GM21526 (cell line): Measurements from ENCODE around the gene NPEPL1.
"Not testable (repeated sequence)": the region's sequence is repeated elsewhere in the genome, so short reads cannot be mapped to it uniquely, and the experiment has no call there.

Experiments
- ATAC-seq: cut with Tn5 transposase; IDR thresholded peaks from one replicate; pipeline ENCODE4 v1.9.1; 2021; ENCODE audit warnings: moderate library complexity; ENCODE audit not compliant: unreplicated experiment, low FRiP score

NPEPL1 gene

DNA sequence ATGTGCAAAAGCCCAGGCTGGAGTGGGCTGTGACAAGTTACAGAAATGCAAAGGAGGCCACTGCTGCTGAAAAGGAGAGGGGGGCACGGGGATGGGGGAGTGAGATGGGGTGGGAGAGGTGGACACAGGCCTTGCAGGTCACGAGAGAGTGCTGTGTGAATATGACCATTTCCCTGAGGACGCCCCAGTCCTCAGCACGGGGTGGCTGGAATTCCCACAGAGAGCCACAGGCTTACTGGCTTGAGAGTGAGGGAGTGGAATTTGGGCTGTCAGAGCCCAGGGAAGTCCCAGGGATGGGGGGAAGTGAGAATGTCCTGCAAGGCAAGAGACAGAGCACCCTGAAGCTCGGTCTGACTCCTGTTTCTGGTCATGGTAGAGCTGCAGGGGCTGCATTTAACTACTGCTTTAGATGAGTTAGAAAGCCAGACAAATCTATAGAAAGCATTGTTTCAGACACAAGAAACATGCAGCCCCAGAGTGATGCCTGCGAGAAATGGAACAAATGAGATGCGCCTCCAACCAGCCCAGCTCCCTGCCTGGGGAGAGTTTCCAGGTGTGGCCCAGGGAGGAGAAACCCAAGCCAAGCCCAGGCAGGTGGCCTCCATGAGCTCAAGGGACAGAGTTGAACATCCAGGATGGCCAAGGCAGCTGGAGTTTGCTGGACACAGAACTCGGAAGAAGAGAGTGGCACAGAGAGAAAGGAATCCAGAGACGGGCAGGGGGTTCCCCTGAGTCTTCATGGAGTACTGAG, 30.5 kb downstream of the NPEPL1 start:
- ATAC-seq, result no peak

DNA sequence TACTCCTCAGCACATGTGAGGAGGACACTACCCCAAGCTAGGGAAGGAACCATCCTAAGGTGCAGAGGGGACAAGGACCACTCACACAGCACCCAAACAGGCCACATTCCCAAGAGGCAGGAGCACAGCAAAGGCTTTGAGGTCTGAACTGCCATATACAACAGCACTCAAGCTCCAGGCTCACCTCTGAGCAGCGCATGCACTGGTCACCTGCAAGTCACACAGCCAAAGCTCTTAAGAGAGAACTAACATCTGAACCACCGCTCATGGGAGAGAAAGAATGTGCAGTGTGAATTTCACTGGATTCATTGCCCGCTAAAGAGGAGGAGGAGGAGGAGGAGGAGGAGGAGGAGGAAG, 31.0 kb downstream of the NPEPL1 start:
- ATAC-seq, result no peak

DNA sequence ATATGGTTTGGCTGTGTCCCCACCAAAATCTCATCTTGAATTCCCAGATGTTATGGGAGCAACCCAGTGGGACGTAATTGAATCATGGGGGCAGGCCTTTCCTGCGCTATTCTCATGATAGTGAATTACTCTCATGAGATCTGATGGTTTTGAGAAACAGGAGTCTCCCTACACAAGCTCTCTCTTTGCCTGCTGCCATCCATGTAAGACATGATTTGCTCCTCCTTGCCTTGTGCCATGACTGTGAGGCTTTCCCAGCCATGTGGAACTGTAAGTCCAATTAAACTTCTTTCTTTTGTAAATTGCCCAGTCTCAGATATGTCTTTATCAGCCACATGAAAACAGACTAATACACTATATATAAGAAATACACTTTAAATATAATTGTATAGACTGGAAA, 33.6 kb downstream of the NPEPL1 start:
- ATAC-seq, result not testable (repeated sequence)

DNA sequence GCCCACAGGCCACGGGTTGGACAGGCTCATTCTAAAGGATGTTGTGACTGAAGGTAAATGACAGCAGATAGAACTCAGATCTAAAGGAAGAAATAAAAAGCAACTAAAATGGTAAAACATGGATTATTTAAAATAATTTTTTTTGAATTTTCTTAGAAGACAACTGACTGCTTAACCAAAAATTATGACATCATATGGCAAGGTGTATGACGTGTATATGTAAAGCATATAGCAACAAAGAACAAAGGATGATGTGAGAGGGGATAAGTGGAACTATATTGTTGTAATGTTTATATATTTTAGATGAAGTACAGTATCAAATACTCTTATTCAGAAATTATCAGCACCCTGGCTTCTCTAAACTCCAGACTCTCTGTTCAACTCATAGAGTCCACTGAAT, 38.6 kb downstream of the NPEPL1 start:
- no peak for ATAC-seq

DNA sequence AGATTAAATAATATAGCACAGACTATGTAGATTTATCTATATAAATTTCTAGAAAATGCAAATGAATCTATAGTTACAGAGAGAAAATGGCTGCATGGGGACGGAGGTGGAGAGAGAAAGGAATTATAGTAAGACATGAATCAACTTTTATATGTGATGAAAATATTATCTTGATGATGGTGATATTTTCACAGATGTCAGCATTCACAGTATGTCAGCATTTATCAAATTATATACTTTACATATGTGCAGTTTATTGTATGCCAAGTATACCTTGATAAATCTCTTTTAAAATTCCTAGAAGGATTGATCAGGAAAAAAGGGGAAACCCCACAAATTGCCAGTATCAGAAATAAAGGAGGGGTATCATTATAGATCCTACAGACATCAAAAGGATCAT, 44.6 kb downstream of the NPEPL1 start:
- no peak for ATAC-seq

DNA sequence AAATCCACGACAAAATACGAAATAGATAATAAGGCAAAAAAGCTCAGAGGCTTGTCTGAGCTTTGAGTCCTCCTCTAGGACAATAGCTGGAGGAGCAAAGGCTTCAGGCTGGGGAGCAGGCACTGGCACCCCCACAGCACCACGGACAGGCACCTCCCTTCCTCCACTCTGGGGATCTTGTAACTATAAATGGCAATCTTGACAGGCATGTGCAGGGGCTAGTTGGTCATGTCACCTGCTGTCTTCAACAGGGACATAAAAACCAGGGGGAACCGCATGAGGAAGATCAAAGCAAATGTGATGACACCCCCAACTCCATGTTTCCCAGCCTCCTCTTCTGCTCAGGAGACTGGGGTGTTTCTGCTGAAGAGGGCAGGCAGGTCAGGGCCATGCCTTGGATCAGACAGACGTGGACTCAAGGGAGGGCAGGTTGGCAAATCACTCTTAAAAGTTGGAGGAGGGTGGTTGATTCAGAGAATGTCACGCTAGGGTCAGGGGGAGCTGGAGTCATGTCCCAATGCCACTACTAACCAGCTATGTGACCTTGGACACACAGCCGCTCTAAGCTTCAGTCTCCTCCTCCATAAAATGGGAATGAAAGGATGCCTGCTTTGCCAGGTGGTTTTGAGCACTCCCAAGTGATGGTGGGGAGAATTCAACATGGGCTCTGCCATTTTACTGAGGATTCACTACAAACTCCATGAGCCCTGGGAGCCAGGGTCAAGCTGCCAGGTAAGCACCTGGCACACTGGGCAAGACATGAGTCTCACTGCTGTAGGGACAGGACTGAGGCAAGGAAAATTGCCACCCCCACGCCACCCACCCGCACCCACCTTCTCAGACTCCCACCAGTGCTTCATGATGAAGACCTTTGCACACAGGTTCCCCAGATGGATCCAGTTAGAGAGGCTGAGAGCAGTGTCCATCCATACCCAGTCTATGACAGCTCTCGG, 48.0 kb downstream of the NPEPL1 start:
- no peak for ATAC-seq

DNA sequence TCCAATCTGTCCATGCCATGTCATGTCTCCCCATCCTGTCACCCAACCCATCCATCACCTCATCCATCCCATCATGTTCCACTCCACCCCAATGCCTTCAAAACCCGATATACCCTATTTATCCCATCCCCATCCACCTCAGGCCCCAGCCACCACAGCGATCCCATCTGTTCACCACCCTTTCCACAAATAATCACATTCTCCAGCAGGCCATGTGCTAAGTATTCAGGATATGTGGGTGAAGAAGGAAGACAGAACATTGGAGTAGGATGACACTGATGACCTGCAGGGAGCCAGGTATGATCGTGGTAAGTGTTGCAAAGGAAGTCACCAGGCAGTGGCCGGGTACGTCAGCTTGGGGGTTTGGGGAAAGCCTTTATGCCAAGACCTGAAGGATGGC, 48.8 kb downstream of the NPEPL1 start:
- ATAC-seq, result no peak

DNA sequence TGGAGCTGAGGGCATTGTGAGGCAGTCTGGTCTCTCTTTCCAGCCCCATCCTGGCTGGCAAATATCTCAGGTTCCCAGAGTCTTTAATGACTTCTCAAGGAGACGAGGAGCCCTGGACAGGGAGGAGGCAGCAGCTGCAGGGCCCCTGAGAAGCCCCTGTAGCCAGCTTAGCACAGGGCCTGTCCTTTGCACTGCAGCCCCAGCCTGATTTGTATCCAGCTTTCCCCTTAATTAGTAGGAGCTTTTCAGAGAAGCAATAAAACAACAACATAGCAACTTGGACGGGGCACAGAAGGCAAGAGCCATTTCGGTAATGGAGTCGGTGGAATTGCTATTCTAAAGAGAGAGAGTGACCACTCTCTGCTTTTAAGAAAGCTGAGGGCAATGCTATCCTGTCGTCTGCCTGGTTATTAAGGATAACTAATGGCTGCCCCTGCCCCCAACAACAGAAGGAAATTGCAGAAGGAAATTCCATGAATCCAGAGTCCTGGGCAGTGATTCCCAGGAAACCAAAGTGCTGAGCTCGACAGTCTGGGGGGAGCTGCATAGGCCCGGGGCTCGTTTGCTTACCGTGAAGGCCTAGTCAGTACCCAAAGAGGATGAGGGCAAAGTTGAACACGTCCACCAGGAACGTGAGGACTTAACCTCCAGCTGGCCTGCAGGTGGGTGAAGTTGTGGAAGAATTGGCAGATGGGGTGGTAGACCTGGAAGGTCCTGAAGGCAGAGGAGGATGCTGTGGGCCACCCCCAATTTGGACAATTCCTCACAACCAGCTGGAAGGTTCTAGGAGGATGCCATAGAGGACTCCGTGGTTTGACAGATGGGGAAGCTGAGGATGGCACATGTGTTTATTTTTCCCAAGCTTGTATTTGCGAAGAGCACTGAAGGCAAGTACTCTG, 50.3 kb downstream of the NPEPL1 start:
- ATAC-seq, result no peak

DNA sequence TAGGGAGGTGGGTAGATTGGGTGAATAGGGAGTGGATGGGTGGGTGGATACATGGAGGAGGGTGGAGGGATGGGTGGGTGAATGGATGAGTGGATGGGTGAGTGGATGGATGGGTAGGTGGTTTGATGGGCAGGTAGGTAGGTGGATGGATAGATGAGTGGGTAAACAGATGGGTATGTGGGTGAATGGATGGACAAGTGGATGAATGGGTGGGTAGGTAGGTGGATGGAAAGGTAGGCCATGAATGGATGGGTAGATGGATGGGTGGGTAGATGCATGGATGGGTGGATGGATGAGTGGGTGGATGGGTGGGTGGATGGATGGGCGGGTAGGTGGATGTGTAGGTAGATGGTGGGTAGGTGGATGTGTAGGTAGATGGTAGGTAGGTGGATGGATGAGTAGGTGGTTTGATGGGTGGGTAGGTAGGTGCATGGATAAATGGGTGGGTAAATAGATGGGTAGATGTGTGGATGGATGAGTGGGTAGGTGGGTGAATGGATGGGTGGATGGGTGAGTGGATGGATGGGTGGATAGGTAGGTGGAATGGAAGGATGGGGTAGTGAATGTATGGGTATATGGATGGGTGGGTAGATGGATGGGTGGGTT, 51.4 kb downstream of the NPEPL1 start:
- ATAC-seq, result no peak

DNA sequence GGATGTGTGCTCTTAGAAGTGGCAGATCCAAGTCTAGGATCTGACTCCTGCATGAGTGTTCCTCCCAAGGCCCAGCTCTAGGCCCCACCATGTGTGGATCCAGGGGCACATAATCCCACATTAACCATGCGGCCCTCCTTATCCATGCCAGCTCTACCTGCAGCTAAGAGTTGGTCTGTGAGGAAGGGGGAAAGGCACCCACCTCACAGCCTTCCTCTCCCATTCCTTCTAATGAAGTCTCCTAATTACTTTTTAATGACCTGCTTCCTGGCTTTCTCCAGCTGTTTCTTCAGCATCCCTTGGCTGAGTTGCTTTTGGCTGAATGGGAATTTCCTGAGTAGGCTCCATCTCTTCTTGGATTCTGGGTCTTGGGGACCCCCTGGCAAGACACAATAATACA, 52.2 kb downstream of the NPEPL1 start:
- ATAC-seq, result no peak

DNA sequence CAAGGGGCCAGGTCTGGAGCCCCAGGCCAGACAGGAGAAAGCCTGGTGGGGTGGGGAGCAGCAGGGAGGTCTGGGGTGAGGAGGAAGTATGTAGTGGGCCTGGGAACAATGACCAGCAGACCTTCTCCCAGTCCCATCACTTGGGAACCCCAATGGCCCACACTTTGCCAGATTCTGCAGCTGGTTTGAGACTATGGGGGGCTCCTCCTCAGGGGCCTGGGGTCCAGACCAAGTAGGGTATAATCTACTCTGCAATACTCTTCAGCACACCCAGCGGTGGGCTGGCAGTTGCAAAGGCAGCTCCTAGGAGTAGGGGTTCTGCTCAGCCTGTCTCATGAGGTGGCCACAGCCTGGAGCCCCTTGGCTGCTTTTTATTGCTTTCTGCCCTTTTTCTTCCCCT, 52.8 kb downstream of the NPEPL1 start:
- no peak for ATAC-seq

DNA sequence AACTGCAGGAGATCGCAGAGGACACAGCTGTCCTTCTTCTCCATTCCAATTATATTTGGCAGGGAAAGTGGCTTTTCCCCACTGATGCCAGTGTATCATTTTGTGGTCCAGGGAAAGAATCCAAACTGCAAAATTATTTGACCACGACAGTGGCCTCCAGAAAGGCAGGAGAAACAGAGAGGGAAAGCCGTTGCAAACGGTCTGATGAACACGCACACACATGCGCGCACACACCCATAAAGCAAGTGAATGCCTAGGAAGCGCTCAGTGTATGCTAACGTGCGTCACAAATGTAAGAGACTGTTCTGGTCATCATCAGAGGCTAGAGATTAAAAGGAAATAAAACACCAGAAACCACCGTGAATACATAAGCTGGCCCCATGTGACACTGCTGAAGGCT, 54.0 kb downstream of the NPEPL1 start:
- no peak for ATAC-seq

DNA sequence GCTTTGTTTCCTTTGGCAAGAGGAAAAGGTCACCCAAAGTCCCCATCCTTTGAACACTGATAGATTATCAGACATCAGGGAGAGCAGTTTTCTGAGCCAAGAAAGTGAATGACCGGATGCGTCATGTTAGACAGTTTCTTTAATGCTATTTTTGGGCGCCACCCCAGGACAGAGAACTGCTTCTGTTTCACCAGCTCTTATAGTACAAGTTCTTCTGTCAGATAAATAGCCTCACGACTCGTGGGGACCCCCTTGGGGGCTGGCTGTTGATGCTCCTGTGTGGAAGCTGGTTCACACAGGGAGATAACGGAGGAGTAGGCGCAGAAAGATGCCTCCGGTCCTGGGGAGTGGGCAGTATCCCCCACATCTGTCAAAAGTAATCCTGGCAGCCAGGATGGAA, 54.6 kb downstream of the NPEPL1 start:
- no peak for ATAC-seq

DNA sequence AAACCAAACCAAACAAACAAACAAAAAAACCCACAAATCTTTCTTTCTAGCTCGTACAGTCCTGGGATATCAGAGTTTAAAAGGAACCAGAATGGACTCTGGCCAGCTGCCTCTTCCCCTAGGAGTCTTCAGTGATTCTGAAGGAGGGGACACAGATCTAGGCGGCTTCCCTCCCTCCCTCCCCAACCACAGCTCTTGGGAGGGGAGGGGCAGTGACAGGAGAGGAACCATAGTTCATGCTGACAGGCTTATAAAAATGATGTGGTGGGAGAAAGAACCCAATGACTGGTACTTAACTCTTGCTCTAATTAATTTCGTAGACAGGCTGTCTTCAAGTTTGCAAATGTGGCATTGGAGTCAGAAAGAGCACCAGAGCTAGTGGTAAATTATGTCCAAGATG, 56.0 kb downstream of the NPEPL1 start:
- ATAC-seq, result no peak

DNA sequence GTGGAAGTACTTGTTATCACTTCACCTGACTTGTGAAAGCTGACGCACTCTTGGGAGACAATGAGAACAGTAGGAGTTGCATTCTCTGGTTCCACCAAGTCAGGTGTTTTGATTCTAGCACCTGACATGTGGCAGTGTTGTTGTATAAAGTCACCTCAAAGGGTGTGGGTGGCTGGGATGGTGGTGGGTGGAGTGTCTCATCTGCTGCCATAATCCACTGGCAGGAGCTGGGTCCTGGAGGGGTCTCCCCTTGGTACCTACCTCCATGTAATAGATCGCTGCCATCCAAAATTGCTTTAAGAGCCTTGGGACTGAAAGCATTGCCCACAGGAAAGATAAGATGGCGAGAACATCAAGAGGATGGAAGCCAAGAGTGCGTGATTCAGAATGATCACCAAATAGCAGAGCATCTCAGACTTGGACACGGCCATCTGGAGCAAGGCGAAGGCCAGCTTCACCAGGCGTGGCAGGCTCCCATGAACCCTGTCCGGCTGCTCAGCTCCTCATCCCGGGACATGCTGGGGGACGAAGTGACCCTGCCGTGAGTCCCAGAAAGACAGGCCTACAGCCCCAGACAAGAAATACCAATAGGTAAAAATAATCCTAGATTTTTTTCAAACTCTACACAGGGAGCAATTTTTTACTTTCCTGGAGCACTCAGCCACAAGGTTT, 56.6 kb downstream of the NPEPL1 start:
- ATAC-seq, result no peak

DNA sequence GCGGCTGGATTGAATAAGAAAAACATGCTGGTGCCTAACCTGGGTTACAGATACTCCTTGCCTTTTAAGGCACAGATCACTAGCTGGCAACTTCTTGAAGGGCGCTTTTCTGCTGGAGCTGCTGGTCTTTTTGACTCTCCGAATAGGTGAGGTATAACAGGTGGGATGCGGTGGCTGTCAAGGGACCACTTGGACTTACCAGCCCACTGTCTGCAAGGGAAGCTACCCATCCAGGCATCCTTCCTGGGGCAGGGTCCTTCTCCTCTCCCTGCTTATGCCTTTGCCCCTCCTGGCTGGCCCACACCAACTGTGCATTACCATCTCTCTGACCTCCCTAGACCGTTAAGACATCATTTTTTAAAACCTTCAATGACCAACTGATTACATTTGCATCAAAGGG, 57.4 kb downstream of the NPEPL1 start:
- ATAC-seq, result no peak

DNA sequence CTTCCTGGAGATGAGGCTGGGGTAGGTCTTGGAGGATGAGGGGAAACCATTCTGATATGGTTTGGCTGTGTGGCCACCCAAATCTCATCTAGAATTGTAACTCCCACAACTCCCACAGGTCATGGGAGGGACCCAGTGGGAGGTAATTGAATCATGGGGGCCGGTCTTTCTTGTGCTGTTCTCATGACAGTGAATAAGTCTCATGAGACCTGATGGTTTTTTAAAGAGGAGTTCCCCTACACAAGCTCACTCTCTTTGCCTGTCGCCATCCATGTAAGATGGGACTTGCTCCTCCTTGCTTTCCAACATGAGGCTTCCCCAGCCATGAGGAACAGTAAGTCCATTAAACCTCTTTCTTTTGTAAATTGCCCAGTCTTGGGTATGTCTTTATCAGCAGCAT, 58.1 kb downstream of the NPEPL1 start:
- ATAC-seq, result not testable (repeated sequence)

DNA sequence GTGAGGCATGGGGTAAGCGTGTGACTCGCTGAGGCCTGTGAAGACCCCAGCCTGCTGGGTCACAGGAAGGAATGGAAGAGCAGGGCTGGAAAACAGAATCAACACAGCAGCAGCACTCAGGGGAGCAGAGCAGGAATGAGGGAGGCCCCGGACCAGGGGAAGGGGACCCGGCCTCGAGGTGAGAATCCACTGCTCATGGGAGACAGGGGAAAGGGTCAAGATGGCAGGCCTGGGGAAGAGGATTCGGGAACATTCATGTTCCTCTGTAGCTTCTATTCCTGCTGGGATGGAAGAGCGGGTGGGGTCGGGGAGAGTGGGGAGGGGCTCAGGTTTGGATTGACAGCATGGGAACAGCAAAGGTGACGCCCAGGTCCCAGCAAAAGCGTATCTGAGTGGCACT, 59.4 kb downstream of the NPEPL1 start:
- ATAC-seq, result no peak

DNA sequence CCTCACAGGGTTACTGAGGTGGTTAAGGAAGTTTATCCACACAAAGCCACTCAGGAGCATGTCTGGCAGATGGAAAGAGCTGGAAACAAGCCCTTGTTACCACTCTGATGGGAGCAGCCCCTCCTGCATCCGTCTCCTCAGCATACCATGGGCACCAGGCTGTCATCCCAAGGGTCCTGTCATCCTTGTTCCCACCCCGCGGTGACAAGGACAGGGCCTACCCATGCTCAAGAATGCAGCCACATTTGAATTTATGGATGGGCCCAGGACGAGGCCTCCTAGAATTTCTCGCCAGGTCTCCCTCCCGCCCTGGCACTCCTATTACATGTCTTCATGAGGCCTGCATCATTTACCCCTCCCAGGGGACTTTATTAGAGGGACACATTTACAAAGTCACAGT, 60.0 kb downstream of the NPEPL1 start:
- ATAC-seq, result no peak
